GM12878 (cell line): ENCODE data around the gene RASSF6. TPM values are rescaled to one million over a fixed set of nuclear protein-coding genes. Genes with fewer than 3 reads are reported as not detected.

Source experiments
- CEBPB ChIP-seq, 2 experiments: fragments of 150-350 bp in 1 of 2; IDR thresholded peaks; 2 replicates each; pipeline ENCODE4 v1.6.1; 2012 to 2014; ENCODE audit warnings: low read depth in 2 of 2, low read length in 2 of 2, borderline replicate concordance in 1 of 2, inconsistent platforms in 1 of 2
- HDGF ChIP-seq: fragments of 450-650 bp; IDR thresholded peaks from 2 replicates; pipeline ENCODE4 v1.6.1; 2016; ENCODE audit warnings: antibody characterized with exemption
- IKZF2 ChIP-seq, 2 experiments: fragments of 450-650 bp; IDR thresholded peaks; 2 replicates each; pipeline ENCODE4 v1.6.1; 2017; ENCODE audit warnings: mild to moderate bottlenecking in 2 of 2, moderate library complexity in 2 of 2
- POU2F2 ChIP-seq: IDR thresholded peaks from 3 replicates; pipeline ENCODE4 v1.6.1; 2011; ENCODE audit warnings: low read depth, mild to moderate bottlenecking, low read length, borderline replicate concordance
- RUNX3 ChIP-seq: IDR thresholded peaks from 2 replicates; pipeline ENCODE4 v1.6.1; 2012; ENCODE audit warnings: low read length, inconsistent platforms
- SP1 ChIP-seq: IDR thresholded peaks from one replicate; pipeline ENCODE4 v1.6.1; 2011; ENCODE audit warnings: low read depth, low read length
- SREBF2 ChIP-seq: IDR thresholded peaks from 2 replicates; pipeline ENCODE4 v1.6.1; 2012; ENCODE audit warnings: mild to moderate bottlenecking, low read length
- TBL1XR1 ChIP-seq: IDR thresholded peaks from 2 replicates; pipeline ENCODE4 v1.6.1; 2012; ENCODE audit warnings: low read depth, low read length, improper control_type of control experiment
- polyA plus RNA-seq, 11 experiments: library from polyadenylated mRNA; depleted of rRNA in 4 of 11; unstranded in 6 of 11; stranded (reverse) in 5 of 11; fragments of >200 nt; fragmentation: Nextera tagmentation in 4 of 11; fragmentation: Illumina TruSeq in 1 of 11; extraction: Ambion mirVana in 4 of 11; extraction: Trizol in 1 of 11; gene quantifications; 1 replicate in 1 of 11; 2 replicates in 10 of 11; pipeline versions ENCODE4 v1.2.1 to v1.2.3, GENCODE V29; 2011 to 2016; ENCODE audit warnings: inconsistent platforms in 2 of 11, missing spikeins in 2 of 11, low read depth in 1 of 11
- total RNA-seq, 4 experiments: library from RNA; depleted of rRNA in 3 of 4; stranded (reverse); fragments of >200 nt in 3 of 4; fragmentation: Illumina TruSeq in 1 of 4; extraction: Trizol in 1 of 4; gene quantifications; 2 replicates each; pipeline versions ENCODE4 v1.2.1 to v1.2.3, GENCODE V29; 2013 to 2021
- TF ChIP-seq, protein P1 (sequence below): fragments of 450-650 bp; IDR thresholded peaks from 2 replicates; pipeline ENCODE4 v1.6.1; 2017; ENCODE audit warnings: antibody characterized with exemption, mild to moderate bottlenecking, moderate library complexity
- TF ChIP-seq, protein P2 (sequence below): IDR thresholded peaks from 2 replicates; pipeline ENCODE4 v1.6.1; 2011; ENCODE audit warnings: borderline replicate concordance, low read depth, mild to moderate bottlenecking, moderate library complexity, mixed read lengths, low read length; ENCODE audit not compliant: insufficient read depth; ENCODE audit errors: extremely low read length
- TF ChIP-seq, protein P3 (sequence below): fragments of 450-650 bp; IDR thresholded peaks from 2 replicates; pipeline ENCODE4 v1.6.1; 2017; ENCODE audit warnings: mild to moderate bottlenecking, moderate library complexity
- TF ChIP-seq, protein P4 (sequence below): fragments of 450-650 bp; IDR thresholded peaks from 2 replicates; pipeline ENCODE4 v1.6.1; 2016; ENCODE audit warnings: mild to moderate bottlenecking
- TF ChIP-seq, protein P5 (sequence below): fragments of 450-650 bp; conservative IDR thresholded peaks from 2 replicates; pipeline ENCODE4 v1.6.1; 2017; ENCODE audit warnings: mild to moderate bottlenecking, moderate library complexity

The RASSF6 gene
- total and polyA plus RNA-seq, 10 of the 15 experiments (the other 5 are each of a cell fraction or from before 2014, with no cell fraction given): 0.28 to 2.9 (median 0.54) TPM

DNA sequence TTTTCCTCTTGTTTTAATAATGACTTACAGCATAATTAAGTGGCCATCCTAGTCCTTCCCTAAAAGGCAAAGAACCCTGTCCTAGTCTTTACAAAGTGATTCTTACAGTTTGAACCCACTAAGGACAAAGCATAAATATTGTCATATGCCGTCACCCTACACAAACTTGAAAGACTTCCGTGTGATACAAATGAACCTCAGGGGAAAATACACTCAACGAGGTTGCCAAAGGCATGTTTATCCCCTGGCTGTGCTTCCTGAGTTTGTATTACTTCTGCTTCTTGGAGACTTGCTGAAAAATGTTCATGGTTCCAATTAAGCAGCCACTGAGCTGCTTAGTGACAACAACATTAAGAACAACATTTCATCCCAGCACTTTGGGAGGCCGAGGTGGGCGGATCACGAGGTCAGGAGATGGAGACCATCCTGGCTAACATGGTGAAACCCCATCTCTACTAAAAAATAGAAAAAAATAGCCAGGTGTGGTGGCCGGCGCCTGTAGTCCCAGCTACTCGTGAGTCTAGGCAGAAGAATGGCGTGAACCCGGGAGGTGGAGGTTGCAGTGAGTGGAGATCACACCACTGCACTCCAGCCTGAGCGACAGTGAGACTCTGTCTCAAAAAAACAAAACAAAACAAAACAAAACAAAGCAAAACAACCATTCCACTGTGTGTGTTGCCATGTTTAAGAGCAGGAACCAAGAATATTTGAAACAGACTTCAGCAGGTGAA, 16.2 kb downstream of the RASSF6 start (continued):
- TF ChIP-seq SREBF2: no peak
- TF ChIP-seq, protein P1, sequence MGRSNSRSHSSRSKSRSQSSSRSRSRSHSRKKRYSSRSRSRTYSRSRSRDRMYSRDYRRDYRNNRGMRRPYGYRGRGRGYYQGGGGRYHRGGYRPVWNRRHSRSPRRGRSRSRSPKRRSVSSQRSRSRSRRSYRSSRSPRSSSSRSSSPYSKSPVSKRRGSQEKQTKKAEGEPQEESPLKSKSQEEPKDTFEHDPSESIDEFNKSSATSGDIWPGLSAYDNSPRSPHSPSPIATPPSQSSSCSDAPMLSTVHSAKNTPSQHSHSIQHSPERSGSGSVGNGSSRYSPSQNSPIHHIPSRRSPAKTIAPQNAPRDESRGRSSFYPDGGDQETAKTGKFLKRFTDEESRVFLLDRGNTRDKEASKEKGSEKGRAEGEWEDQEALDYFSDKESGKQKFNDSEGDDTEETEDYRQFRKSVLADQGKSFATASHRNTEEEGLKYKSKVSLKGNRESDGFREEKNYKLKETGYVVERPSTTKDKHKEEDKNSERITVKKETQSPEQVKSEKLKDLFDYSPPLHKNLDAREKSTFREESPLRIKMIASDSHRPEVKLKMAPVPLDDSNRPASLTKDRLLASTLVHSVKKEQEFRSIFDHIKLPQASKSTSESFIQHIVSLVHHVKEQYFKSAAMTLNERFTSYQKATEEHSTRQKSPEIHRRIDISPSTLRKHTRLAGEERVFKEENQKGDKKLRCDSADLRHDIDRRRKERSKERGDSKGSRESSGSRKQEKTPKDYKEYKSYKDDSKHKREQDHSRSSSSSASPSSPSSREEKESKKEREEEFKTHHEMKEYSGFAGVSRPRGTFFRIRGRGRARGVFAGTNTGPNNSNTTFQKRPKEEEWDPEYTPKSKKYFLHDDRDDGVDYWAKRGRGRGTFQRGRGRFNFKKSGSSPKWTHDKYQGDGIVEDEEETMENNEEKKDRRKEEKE: no peak
- TF ChIP-seq IKZF2 (IDR thresholded peaks at IDR 0.05): 0 out of 4 replicates have a peak, but pooled peaks of 1 of the 2 experiments have one; percentile 18
- no peak for TF ChIP-seq POU2F2
- no peak for TF ChIP-seq TBL1XR1
- TF ChIP-seq, protein P2, sequence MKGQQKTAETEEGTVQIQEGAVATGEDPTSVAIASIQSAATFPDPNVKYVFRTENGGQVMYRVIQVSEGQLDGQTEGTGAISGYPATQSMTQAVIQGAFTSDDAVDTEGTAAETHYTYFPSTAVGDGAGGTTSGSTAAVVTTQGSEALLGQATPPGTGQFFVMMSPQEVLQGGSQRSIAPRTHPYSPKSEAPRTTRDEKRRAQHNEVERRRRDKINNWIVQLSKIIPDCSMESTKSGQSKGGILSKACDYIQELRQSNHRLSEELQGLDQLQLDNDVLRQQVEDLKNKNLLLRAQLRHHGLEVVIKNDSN: no peak
- no peak for TF ChIP-seq CEBPB (IDR thresholded peaks at IDR 0.05; ENCODE audit: borderline replicate concordance in 1 of 2, low read depth in 2 of 2, low read length in 2 of 2)
- TF ChIP-seq, protein P3, sequence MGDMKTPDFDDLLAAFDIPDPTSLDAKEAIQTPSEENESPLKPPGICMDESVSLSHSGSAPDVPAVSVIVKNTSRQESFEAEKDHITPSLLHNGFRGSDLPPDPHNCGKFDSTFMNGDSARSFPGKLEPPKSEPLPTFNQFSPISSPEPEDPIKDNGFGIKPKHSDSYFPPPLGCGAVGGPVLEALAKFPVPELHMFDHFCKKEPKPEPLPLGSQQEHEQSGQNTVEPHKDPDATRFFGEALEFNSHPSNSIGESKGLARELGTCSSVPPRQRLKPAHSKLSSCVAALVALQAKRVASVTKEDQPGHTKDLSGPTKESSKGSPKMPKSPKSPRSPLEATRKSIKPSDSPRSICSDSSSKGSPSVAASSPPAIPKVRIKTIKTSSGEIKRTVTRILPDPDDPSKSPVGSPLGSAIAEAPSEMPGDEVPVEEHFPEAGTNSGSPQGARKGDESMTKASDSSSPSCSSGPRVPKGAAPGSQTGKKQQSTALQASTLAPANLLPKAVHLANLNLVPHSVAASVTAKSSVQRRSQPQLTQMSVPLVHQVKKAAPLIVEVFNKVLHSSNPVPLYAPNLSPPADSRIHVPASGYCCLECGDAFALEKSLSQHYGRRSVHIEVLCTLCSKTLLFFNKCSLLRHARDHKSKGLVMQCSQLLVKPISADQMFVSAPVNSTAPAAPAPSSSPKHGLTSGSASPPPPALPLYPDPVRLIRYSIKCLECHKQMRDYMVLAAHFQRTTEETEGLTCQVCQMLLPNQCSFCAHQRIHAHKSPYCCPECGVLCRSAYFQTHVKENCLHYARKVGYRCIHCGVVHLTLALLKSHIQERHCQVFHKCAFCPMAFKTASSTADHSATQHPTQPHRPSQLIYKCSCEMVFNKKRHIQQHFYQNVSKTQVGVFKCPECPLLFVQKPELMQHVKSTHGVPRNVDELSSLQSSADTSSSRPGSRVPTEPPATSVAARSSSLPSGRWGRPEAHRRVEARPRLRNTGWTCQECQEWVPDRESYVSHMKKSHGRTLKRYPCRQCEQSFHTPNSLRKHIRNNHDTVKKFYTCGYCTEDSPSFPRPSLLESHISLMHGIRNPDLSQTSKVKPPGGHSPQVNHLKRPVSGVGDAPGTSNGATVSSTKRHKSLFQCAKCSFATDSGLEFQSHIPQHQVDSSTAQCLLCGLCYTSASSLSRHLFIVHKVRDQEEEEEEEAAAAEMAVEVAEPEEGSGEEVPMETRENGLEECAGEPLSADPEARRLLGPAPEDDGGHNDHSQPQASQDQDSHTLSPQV: peak; percentile 22; the same call in 1 of the 2 replicates
- TF ChIP-seq, protein P4, sequence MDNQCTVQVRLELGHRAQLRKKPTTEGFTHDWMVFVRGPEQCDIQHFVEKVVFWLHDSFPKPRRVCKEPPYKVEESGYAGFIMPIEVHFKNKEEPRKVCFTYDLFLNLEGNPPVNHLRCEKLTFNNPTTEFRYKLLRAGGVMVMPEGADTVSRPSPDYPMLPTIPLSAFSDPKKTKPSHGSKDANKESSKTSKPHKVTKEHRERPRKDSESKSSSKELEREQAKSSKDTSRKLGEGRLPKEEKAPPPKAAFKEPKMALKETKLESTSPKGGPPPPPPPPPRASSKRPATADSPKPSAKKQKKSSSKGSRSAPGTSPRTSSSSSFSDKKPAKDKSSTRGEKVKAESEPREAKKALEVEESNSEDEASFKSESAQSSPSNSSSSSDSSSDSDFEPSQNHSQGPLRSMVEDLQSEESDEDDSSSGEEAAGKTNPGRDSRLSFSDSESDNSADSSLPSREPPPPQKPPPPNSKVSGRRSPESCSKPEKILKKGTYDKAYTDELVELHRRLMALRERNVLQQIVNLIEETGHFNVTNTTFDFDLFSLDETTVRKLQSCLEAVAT: peak; percentile 82
- no peak for TF ChIP-seq RUNX3
- TF ChIP-seq, protein P5, sequence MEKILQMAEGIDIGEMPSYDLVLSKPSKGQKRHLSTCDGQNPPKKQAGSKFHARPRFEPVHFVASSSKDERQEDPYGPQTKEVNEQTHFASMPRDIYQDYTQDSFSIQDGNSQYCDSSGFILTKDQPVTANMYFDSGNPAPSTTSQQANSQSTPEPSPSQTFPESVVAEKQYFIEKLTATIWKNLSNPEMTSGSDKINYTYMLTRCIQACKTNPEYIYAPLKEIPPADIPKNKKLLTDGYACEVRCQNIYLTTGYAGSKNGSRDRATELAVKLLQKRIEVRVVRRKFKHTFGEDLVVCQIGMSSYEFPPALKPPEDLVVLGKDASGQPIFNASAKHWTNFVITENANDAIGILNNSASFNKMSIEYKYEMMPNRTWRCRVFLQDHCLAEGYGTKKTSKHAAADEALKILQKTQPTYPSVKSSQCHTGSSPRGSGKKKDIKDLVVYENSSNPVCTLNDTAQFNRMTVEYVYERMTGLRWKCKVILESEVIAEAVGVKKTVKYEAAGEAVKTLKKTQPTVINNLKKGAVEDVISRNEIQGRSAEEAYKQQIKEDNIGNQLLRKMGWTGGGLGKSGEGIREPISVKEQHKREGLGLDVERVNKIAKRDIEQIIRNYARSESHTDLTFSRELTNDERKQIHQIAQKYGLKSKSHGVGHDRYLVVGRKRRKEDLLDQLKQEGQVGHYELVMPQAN: no peak
- peak; percentile 87; the same call in 1 of the 2 replicates for TF ChIP-seq HDGF
- no peak for TF ChIP-seq SP1
